ENCODE data around the gene ANKRD52.
"Not testable (repeated sequence)": the region's sequence is repeated elsewhere in the genome, so short reads cannot be mapped to it uniquely, and the experiment has no call there.

ANKRD52 gene

DNA sequence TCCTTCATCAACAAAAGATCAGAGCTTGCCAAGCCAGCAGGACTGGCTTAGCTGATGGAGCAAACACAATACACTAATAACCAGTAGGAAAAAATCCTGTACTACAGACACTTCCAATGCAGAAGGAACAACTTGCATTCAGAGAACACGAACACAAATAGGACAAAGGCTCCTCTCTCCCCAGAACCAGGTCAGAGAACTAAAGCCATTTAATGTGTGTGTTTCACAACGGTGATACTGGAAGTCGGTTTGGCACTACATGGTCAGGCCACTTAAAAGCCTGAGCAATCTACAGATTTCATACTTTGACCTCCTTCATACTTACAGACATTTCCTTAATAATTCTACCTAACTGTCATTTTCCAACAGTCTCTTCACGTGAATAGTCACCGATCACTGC lies 35.6 kb upstream of the ANKRD52 start:
- ATAC-seq, result no peak
- TF ChIP-seq TOX (CRISPR knock-in tag; IDR thresholded peaks at IDR 0.05; ENCODE audit: borderline replicate concordance) (no peak), ARNTL (CRISPR knock-in tag; IDR thresholded peaks at IDR 0.05; ENCODE audit: borderline replicate concordance, low read depth) (no peak), RARB (CRISPR knock-in tag; IDR thresholded peaks at IDR 0.05) (no peak), SNAI2 (CRISPR knock-in tag; IDR thresholded peaks at IDR 0.05) (no peak), ZNF565 (CRISPR knock-in tag; conservative IDR thresholded peaks at IDR 0.05; ENCODE audit: low read depth) (no peak), TCF4 (CRISPR knock-in tag; IDR thresholded peaks at IDR 0.05; ENCODE audit: borderline replicate concordance) (no peak), CSDC2 (CRISPR knock-in tag; IDR thresholded peaks at IDR 0.05) (no peak), ZFP30 (CRISPR knock-in tag; IDR thresholded peaks at IDR 0.05) (no peak), GLIS3 (CRISPR knock-in tag; IDR thresholded peaks at IDR 0.05) (no peak), ISL1 (CRISPR knock-in tag; IDR thresholded peaks at IDR 0.05) (no peak), ESRRG (CRISPR knock-in tag; IDR thresholded peaks at IDR 0.05) (no peak), ZNF8 (CRISPR knock-in tag; IDR thresholded peaks at IDR 0.05) (no peak), PPARA (CRISPR knock-in tag; IDR thresholded peaks at IDR 0.05; ENCODE audit: borderline replicate concordance) (no peak), BACH2 (CRISPR knock-in tag; IDR thresholded peaks at IDR 0.05; ENCODE audit: borderline replicate concordance) (no peak)
- TF ChIP-seq, protein P1, sequence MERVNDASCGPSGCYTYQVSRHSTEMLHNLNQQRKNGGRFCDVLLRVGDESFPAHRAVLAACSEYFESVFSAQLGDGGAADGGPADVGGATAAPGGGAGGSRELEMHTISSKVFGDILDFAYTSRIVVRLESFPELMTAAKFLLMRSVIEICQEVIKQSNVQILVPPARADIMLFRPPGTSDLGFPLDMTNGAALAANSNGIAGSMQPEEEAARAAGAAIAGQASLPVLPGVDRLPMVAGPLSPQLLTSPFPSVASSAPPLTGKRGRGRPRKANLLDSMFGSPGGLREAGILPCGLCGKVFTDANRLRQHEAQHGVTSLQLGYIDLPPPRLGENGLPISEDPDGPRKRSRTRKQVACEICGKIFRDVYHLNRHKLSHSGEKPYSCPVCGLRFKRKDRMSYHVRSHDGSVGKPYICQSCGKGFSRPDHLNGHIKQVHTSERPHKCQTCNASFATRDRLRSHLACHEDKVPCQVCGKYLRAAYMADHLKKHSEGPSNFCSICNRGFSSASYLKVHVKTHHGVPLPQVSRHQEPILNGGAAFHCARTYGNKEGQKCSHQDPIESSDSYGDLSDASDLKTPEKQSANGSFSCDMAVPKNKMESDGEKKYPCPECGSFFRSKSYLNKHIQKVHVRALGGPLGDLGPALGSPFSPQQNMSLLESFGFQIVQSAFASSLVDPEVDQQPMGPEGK (CRISPR knock-in tag; IDR thresholded peaks at IDR 0.05; ENCODE audit: borderline replicate concordance), result no peak
- TF ChIP-seq, protein P2, sequence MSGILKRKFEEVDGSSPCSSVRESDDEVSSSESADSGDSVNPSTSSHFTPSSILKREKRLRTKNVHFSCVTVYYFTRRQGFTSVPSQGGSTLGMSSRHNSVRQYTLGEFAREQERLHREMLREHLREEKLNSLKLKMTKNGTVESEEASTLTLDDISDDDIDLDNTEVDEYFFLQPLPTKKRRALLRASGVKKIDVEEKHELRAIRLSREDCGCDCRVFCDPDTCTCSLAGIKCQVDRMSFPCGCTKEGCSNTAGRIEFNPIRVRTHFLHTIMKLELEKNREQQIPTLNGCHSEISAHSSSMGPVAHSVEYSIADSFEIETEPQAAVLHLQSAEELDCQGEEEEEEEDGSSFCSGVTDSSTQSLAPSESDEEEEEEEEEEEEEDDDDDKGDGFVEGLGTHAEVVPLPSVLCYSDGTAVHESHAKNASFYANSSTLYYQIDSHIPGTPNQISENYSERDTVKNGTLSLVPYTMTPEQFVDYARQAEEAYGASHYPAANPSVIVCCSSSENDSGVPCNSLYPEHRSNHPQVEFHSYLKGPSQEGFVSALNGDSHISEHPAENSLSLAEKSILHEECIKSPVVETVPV (CRISPR knock-in tag; IDR thresholded peaks at IDR 0.05), result no peak

GRCh38 chr12:56288705-56289387 lies 30.7 kb upstream of the ANKRD52 start:
- no peak for TF ChIP-seq RARB (CRISPR knock-in tag; IDR thresholded peaks at IDR 0.05)
- no peak for ATAC-seq

DNA sequence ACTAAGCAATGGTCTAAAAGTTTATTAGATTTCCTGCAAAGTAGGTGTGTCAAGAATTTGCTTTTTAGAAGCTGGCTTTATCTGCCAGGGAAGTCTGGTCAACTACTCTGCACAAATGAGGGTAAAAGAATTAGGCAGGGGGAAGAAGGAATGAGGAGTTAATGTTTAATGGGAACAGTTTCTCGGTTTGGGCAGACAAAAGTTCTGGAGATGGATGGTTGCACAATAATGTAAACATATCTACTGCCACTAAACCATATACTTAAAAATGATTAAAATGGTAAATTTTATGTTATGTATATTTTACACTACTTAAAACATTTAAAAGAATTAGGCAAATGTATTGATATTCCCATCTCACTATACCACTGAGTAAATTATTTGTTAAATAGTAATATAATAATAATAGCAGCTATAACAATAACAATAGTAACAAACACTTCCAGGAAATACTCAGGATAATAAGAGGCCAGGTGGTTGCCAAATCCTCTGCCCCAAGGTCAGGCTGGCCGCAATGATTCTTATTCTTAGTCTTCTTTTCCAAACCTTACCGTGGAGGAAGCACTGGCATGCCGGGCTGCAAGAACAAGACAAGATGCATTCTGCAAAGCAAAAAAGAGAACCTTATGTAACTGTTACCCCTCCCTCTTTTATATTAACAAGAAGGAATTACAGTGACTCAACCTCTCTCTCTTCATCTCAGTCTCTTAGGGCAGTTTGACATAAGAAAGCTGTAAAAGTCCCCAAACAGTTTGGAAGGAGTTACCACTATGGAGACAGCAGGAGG lies 28.1 kb upstream of the ANKRD52 start:
- ATAC-seq, result no peak
- TF ChIP-seq PPARA (CRISPR knock-in tag; IDR thresholded peaks at IDR 0.05; ENCODE audit: borderline replicate concordance) (no peak), TOX (CRISPR knock-in tag; IDR thresholded peaks at IDR 0.05; ENCODE audit: borderline replicate concordance) (no peak), CREB5 (CRISPR knock-in tag; IDR thresholded peaks at IDR 0.05; ENCODE audit: low read depth) (no peak), BACH2 (CRISPR knock-in tag; IDR thresholded peaks at IDR 0.05; ENCODE audit: borderline replicate concordance) (no peak), ZNF8 (CRISPR knock-in tag; IDR thresholded peaks at IDR 0.05) (no peak), TCF4 (CRISPR knock-in tag; IDR thresholded peaks at IDR 0.05; ENCODE audit: borderline replicate concordance) (no peak), RARB (CRISPR knock-in tag; IDR thresholded peaks at IDR 0.05) (no peak), ESRRG (CRISPR knock-in tag; IDR thresholded peaks at IDR 0.05) (no peak), ARNTL (CRISPR knock-in tag; IDR thresholded peaks at IDR 0.05; ENCODE audit: borderline replicate concordance, low read depth) (no peak), ZNF70 (CRISPR knock-in tag; IDR thresholded peaks at IDR 0.05) (no peak), ZFP3 (CRISPR knock-in tag; IDR thresholded peaks at IDR 0.05) (no peak), GLIS3 (CRISPR knock-in tag; IDR thresholded peaks at IDR 0.05) (no peak), CSDC2 (CRISPR knock-in tag; IDR thresholded peaks at IDR 0.05) (no peak), SNAI2 (CRISPR knock-in tag; IDR thresholded peaks at IDR 0.05) (no peak), OSR1 (CRISPR knock-in tag; IDR thresholded peaks at IDR 0.05) (no peak)
- TF ChIP-seq, protein P3, sequence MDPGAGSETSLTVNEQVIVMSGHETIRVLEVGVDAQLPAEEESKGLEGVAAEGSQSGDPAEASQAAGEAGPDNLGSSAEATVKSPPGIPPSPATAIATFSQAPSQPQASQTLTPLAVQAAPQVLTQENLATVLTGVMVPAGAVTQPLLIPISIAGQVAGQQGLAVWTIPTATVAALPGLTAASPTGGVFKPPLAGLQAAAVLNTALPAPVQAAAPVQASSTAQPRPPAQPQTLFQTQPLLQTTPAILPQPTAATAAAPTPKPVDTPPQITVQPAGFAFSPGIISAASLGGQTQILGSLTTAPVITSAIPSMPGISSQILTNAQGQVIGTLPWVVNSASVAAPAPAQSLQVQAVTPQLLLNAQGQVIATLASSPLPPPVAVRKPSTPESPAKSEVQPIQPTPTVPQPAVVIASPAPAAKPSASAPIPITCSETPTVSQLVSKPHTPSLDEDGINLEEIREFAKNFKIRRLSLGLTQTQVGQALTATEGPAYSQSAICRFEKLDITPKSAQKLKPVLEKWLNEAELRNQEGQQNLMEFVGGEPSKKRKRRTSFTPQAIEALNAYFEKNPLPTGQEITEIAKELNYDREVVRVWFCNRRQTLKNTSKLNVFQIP (CRISPR knock-in tag; IDR thresholded peaks at IDR 0.05; ENCODE audit: borderline replicate concordance, low read depth), result no peak
- TF ChIP-seq, protein P1 (CRISPR knock-in tag; IDR thresholded peaks at IDR 0.05; ENCODE audit: borderline replicate concordance), result no peak
- TF ChIP-seq, protein P2 (CRISPR knock-in tag; IDR thresholded peaks at IDR 0.05), result no peak

GRCh38 chr12:56284263-56284662 lies 26.1 kb upstream of the ANKRD52 start:
- ATAC-seq, result not testable (repeated sequence)

All from SK-N-SH treated with all-trans-retinoic acid at 6 μM for 48 hours (cell line).